Neutrophil (primary cell): ENCODE data around the gene C1QTNF1.

Experiments
- H3K27ac ChIP-seq: fragments of 200-600 bp; sonication (generic); 2 replicates; pipeline ENCODE4 v1.5.1; 2016; ENCODE audit warnings: mild to moderate bottlenecking, moderate library complexity
- H3K27me3 ChIP-seq: fragments of 200-600 bp; sonication (generic); 2 replicates; pipeline ENCODE4 v1.6.0; 2016; ENCODE audit warnings: mild to moderate bottlenecking
- H3K36me3 ChIP-seq: fragments of 200-600 bp; sonication (generic); 2 replicates; pipeline ENCODE4 v1.5.1; 2017
- H3K4me1 ChIP-seq, 2 experiments: fragments of 200-600 bp in 1 of 2; sonication (generic) in 1 of 2; 1 replicate in 1 of 2; 2 replicates in 1 of 2; pipeline versions ENCODE4 v1.5.1 to v1.6.1; 2013 to 2016; ENCODE audit warnings: low read depth in 1 of 2, low read length in 1 of 2, mild to moderate bottlenecking in 1 of 2, moderate library complexity in 1 of 2; ENCODE audit not compliant: control insufficient read depth in 1 of 2, insufficient read depth in 1 of 2
- H3K4me3 ChIP-seq, 2 experiments: fragments of 200-600 bp in 1 of 2; sonication (generic) in 1 of 2; 1 replicate in 1 of 2; 2 replicates in 1 of 2; pipeline ENCODE4 v1.5.1; 2013 to 2016; ENCODE audit warnings: low read depth in 1 of 2, low read length in 1 of 2, mild to moderate bottlenecking in 1 of 2, moderate library complexity in 1 of 2
- H3K9me3 ChIP-seq: fragments of 200-600 bp; sonication (generic); 2 replicates; pipeline ENCODE4 v1.5.1; 2016
- TF ChIP-seq, protein P1 (sequence below): fragments of 200-600 bp; sonication (generic); IDR thresholded peaks from 2 replicates; pipeline ENCODE4 v1.5.1; 2016; ENCODE audit warnings: antibody characterized with exemption

Gene C1QTNF1

GRCh38 chr17:78999056-78999768, 24.8 kb upstream of the C1QTNF1 start:
- TF ChIP-seq, protein P1, sequence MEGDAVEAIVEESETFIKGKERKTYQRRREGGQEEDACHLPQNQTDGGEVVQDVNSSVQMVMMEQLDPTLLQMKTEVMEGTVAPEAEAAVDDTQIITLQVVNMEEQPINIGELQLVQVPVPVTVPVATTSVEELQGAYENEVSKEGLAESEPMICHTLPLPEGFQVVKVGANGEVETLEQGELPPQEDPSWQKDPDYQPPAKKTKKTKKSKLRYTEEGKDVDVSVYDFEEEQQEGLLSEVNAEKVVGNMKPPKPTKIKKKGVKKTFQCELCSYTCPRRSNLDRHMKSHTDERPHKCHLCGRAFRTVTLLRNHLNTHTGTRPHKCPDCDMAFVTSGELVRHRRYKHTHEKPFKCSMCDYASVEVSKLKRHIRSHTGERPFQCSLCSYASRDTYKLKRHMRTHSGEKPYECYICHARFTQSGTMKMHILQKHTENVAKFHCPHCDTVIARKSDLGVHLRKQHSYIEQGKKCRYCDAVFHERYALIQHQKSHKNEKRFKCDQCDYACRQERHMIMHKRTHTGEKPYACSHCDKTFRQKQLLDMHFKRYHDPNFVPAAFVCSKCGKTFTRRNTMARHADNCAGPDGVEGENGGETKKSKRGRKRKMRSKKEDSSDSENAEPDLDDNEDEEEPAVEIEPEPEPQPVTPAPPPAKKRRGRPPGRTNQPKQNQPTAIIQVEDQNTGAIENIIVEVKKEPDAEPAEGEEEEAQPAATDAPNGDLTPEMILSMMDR: no peak
- H3K4me1 ChIP-seq: no peaks in the 10 kb centered on the region
- H3K9me3 ChIP-seq: no peaks in the 10 kb centered on the region
- no peak overlapping the region for H3K27ac ChIP-seq
- H3K36me3 ChIP-seq: peaks cover 90% of the 10 kb centered on the region
- no peaks in the 10 kb centered on the region for H3K27me3 ChIP-seq
- H3K4me3 ChIP-seq: no peak overlapping the region

DNA sequence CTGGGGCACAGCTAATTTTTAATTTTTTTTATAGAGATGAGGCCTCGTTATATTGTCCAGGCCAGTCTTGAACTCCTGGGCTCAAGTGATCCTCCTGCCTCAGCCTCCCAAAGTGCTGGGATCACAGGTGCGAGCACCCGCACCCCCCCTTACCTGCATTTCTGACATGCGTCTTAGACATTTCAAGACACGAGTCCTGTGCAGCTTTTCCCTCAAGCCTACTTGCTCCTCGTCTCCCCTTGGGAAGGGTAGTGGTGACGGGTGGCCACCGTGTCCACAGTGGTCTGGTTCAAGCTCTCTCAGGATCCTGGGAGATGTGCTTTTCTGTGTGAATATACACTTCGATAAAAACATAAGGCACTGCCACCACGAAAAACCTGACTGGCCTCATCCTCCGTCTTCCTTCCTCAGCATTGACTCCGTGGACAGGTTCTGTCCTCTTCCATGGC, 24.0 kb upstream of the C1QTNF1 start:
- no peaks in the 10 kb centered on the region for H3K27me3 ChIP-seq
- no peaks in the 10 kb centered on the region for H3K9me3 ChIP-seq
- no peaks in the 10 kb centered on the region for H3K4me1 ChIP-seq
- H3K36me3 ChIP-seq: peaks cover 82% of the 10 kb centered on the region
- H3K27ac ChIP-seq: no peak overlapping the region
- TF ChIP-seq, protein P1: no peak
- H3K4me3 ChIP-seq: no peak overlapping the region

- Histone ChIP-seq H3K9me3 (no peaks in the 10 kb centered on the region), H3K4me3 (no peak overlapping the region), H3K4me1 (peaks cover 5% of the 10 kb centered on the region in 2 experiments), H3K27me3 (no peaks in the 10 kb centered on the region), H3K36me3 (peaks cover 79% of the 10 kb centered on the region), H3K27ac (no peak overlapping the region)
- TF ChIP-seq, protein P1: no peak
Measured at GRCh38 chr17:79000396-79001189, 23.4 kb upstream of the C1QTNF1 start.

DNA sequence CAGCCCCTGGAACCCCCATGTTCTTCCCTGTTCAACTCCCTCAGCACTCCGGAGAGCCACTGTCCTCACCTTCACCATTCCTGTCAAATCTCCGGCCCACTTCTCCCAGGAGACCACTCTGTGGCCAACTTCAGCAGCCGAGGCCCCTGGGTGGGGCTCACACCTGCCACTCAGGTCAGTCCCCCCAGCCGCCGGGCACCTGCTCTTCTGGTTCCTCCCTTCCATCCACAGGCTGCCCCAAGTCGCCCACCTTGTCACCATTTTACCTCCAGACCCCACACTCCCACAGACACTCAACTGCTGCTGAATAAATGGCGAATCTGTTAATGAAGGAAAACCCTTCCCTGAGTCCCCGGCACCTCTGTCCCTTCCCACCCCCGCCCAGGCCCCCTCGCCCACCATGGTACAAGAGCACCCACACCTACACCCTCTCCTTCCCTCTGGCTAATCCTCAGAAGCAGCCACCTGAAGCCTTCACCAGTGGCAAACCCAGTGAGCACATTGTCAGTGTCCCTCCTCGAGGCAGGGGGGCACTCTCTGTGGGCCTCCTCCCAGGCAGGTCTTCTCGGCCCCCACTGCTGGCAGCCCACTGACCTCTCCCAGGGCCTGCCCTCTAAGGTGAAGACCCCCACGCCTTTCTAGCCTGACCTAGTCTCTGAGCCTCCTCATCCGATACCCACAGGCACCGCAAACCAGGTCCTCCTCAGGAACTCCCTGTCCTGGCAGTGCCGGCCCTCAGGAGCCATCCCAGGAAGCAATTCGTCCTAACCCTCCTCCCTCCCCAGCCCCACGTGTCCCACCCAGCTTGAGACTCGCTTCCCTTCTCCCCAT, 22.6 kb upstream of the C1QTNF1 start:
- Histone ChIP-seq H3K9me3 (no peaks in the 10 kb centered on the region), H3K36me3 (peaks cover 71% of the 10 kb centered on the region), H3K27ac (no peak overlapping the region), H3K4me3 (no peak overlapping the region), H3K27me3 (no peaks in the 10 kb centered on the region), H3K4me1 (peaks cover 13% of the 10 kb centered on the region in 2 experiments)
- TF ChIP-seq, protein P1: no peak

- H3K27me3 ChIP-seq: no peaks in the 10 kb centered on the region
- H3K4me1 ChIP-seq: peaks cover 18 to 22% of the 10 kb centered on the region in 2 experiments
- no peak overlapping the region for H3K27ac ChIP-seq
- H3K4me3 ChIP-seq: no peak overlapping the region
- TF ChIP-seq, protein P1: no peak
- H3K9me3 ChIP-seq: no peaks in the 10 kb centered on the region
- peaks cover 67% of the 10 kb centered on the region for H3K36me3 ChIP-seq
Measured at GRCh38 chr17:79002291-79002690, 21.7 kb upstream of the C1QTNF1 start.
